Endodermal cell (in vitro differentiated cells): Measurements from ENCODE around the gene IKBIP. TPM values are rescaled to one million over a fixed set of nuclear protein-coding genes. Genes with fewer than 3 reads are reported as not detected.
"Not testable (repeated sequence)": the region's sequence is repeated elsewhere in the genome, so short reads cannot be mapped to it uniquely, and the experiment has no call there.

ENCODE experiments used
- DNase-seq: peaks from one replicate; pipeline ENCODE4 v3.0.0-alpha.2; 2017
- H3K27ac ChIP-seq: 2 replicates; pipeline ENCODE4 v1.5.1; 2013; ENCODE audit warnings: mild to moderate bottlenecking, low read depth, low read length, moderate library complexity
- H3K27me3 ChIP-seq: 2 replicates; pipeline ENCODE4 v1.6.1; 2013; ENCODE audit warnings: mild to moderate bottlenecking, low read length, moderate library complexity; ENCODE audit not compliant: insufficient read depth, control insufficient read depth, poor library complexity, severe bottlenecking
- H3K36me3 ChIP-seq: 2 replicates; pipeline ENCODE4 v1.7.0; 2013; ENCODE audit warnings: mild to moderate bottlenecking, low read length, moderate library complexity; ENCODE audit not compliant: control insufficient read depth, insufficient read depth
- H3K4me1 ChIP-seq: one replicate; pipeline ENCODE4 v1.7.0; 2013; ENCODE audit warnings: low read length; ENCODE audit not compliant: control insufficient read depth, insufficient read depth
- H3K4me3 ChIP-seq: 2 replicates; pipeline ENCODE4 v1.5.1; 2013; ENCODE audit warnings: mild to moderate bottlenecking, low read length, moderate library complexity
- H3K9ac ChIP-seq: 2 replicates; pipeline ENCODE4 v1.6.1; 2013; ENCODE audit warnings: mild to moderate bottlenecking, low read length, moderate library complexity; ENCODE audit not compliant: poor library complexity, severe bottlenecking; ENCODE audit errors: extremely low read depth
- H3K9me3 ChIP-seq: 2 replicates; pipeline ENCODE4 v1.6.1; 2013; ENCODE audit warnings: mild to moderate bottlenecking, low read length, moderate library complexity; ENCODE audit not compliant: control insufficient read depth
- H3K27ac Mint-ChIP-seq: 2 replicates; pipeline ENCODE4 v1.8.0; 2020; ENCODE audit warnings: mixed read lengths
- H3K27me3 Mint-ChIP-seq: 2 replicates; pipeline ENCODE4 v1.8.0; 2021; ENCODE audit warnings: mild to moderate bottlenecking, mixed read lengths; ENCODE audit not compliant: insufficient read depth
- H3K36me3 Mint-ChIP-seq: 2 replicates; pipeline ENCODE4 v1.8.0; 2020; ENCODE audit warnings: low read depth, mixed read lengths
- H3K4me1 Mint-ChIP-seq: 2 replicates; pipeline ENCODE4 v1.8.0; 2020; ENCODE audit warnings: mixed read lengths
- H3K4me3 Mint-ChIP-seq: 2 replicates; pipeline ENCODE4 v1.8.0; 2020; ENCODE audit warnings: mild to moderate bottlenecking, moderate library complexity, mixed read lengths
- H3K9me3 Mint-ChIP-seq: 2 replicates; pipeline ENCODE4 v1.8.0; 2020; ENCODE audit warnings: mild to moderate bottlenecking, mixed read lengths
- CTCF ChIP-seq: fragments of 200-600 bp; sonication (generic); conservative IDR thresholded peaks from 2 replicates; pipeline ENCODE4 v1.5.0; 2021; ENCODE audit warnings: antibody characterized with exemption, mild to moderate bottlenecking
- WGBS, 2 experiments: methylation state at CpG; one replicate each; pipeline versions ENCODE4 v1.1.5 to v1.1.7; 2013; ENCODE audit warnings: missing lambda C conversion rate in 2 of 2, mixed read lengths in 1 of 2; ENCODE audit not compliant: insufficient coverage in 1 of 2, insufficient read length in 1 of 2; 5-methylcytosine and 5-hydroxymethylcytosine counted together
- total RNA-seq, 2 donors: library from RNA; stranded (reverse); fragmentation: NEBNext Ultra II Directional in 1 of 2; extraction: Animal tissue kit (Norgen Biotek cat#: 25700) in 1 of 2; gene quantifications; 2 replicates in 1 of 2; 3 replicates in 1 of 2; pipeline ENCODE4 v1.2.1, GENCODE V29; 2021

The IKBIP gene
- total RNA-seq, 2 donors from 2014 or later = 10.6 to 16.3 TPM

- Histone ChIP-seq H3K27ac (no peak overlapping the region), H3K4me1 (no peaks in the 10 kb centered on the region), H3K27me3 (no peaks in the 10 kb centered on the region), H3K36me3 (no peaks in the 10 kb centered on the region), H3K9me3 (no peaks in the 10 kb centered on the region), H3K9ac (no peak overlapping the region), H3K4me3 (no peak overlapping the region)
- Mint-ChIP-seq H3K27me3 (no peaks in the 10 kb centered on the region), H3K4me1 (peaks cover 2% of the 10 kb centered on the region), H3K27ac (no peak overlapping the region), H3K4me3 (no peak overlapping the region), H3K9me3 (no peaks in the 10 kb centered on the region), H3K36me3 (no peaks in the 10 kb centered on the region)
- WGBS, 2 experiments = 78% methylated on average over 1 of the region's 2 CpGs; no CpG with 5 or more reads in 1 of the 2 experiments
- no peak for DNase-seq
- TF ChIP-seq CTCF = no peak
Measured at GRCh38 chr12:98610596-98610995, 34.0 kb downstream of the IKBIP start.

- Histone ChIP-seq H3K4me3 (no peak overlapping the region), H3K27ac (no peak overlapping the region), H3K27me3 (no peaks in the 10 kb centered on the region), H3K36me3 (peaks cover 26% of the 10 kb centered on the region), H3K9ac (no peak overlapping the region), H3K4me1 (no peaks in the 10 kb centered on the region), H3K9me3 (no peaks in the 10 kb centered on the region)
- Mint-ChIP-seq H3K36me3 (peaks cover 28% of the 10 kb centered on the region), H3K27me3 (no peaks in the 10 kb centered on the region), H3K27ac (no peak overlapping the region), H3K4me1 (no peaks in the 10 kb centered on the region), H3K4me3 (no peak overlapping the region), H3K9me3 (no peaks in the 10 kb centered on the region)
- no peak for DNase-seq
- WGBS, 2 experiments = 100% methylated on average over 1 of the region's 2 CpGs; no CpG with 5 or more reads in 1 of the 2 experiments
- TF ChIP-seq CTCF = no peak
Measured at GRCh38 chr12:98606359-98606988, 38.1 kb downstream of the IKBIP start.

GRCh38 chr12:98601924-98602323 lies 42.7 kb downstream of the IKBIP start:
- no peak overlapping the region for H3K27ac Mint-ChIP-seq
- DNase-seq = no peak
- Histone ChIP-seq H3K36me3 (peaks cover 71% of the 10 kb centered on the region), H3K9ac (no peak overlapping the region), H3K27ac (no peak overlapping the region), H3K4me3 (no peak overlapping the region), H3K27me3 (no peaks in the 10 kb centered on the region), H3K9me3 (no peaks in the 10 kb centered on the region), H3K4me1 (no peaks in the 10 kb centered on the region)
- no peak overlapping the region for H3K4me3 Mint-ChIP-seq
- TF ChIP-seq CTCF = peak; percentile 26
- no peaks in the 10 kb centered on the region for H3K9me3 Mint-ChIP-seq
- H3K4me1 Mint-ChIP-seq = no peaks in the 10 kb centered on the region
- peaks cover 67% of the 10 kb centered on the region for H3K36me3 Mint-ChIP-seq
- no peaks in the 10 kb centered on the region for H3K27me3 Mint-ChIP-seq
- WGBS, 2 experiments = 92 to 95% methylated on average over 7 to 8 of the region's 8 CpGs

- not testable (repeated sequence) for H3K4me3 Mint-ChIP-seq, H3K4me3 ChIP-seq, DNase-seq, H3K4me1 ChIP-seq, H3K27ac Mint-ChIP-seq, H3K9ac ChIP-seq, H3K9me3 Mint-ChIP-seq, H3K27ac ChIP-seq, H3K27me3 Mint-ChIP-seq, H3K9me3 ChIP-seq, H3K27me3 ChIP-seq
- Mint-ChIP-seq H3K4me1 (peaks cover 12% of the 10 kb centered on the region), H3K36me3 (peaks cover 69% of the 10 kb centered on the region)
- 96% methylated on average over 5 of the region's 5 CpGs; no CpG with 5 or more reads in 1 of the 2 experiments for WGBS, 2 experiments
- peaks cover 73% of the 10 kb centered on the region for H3K36me3 ChIP-seq
Measured at GRCh38 chr12:98597313-98597712, 47.3 kb downstream of the IKBIP start.
